Measurements from ENCODE around the gene ANKRD17.

DNA sequence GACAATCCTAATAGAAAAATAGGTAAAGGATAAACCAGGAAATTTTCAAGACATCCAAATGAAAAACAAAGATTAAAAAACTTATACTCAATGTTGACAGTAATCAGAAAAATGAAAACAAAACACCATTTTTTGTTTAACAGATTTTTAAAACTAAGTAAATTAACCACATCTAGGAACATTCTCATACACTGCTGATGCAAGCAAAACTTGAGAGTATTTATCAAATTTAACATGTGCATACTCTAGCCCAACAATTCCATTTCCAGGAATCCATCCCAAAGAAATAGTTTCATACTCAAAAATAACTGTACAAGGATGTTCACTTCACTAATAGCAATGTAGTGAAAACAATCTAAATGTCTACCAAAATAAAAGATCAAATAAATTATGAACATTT is 11.5 kb downstream of the ANKRD17 start:
- TF ChIP-seq, protein P1, sequence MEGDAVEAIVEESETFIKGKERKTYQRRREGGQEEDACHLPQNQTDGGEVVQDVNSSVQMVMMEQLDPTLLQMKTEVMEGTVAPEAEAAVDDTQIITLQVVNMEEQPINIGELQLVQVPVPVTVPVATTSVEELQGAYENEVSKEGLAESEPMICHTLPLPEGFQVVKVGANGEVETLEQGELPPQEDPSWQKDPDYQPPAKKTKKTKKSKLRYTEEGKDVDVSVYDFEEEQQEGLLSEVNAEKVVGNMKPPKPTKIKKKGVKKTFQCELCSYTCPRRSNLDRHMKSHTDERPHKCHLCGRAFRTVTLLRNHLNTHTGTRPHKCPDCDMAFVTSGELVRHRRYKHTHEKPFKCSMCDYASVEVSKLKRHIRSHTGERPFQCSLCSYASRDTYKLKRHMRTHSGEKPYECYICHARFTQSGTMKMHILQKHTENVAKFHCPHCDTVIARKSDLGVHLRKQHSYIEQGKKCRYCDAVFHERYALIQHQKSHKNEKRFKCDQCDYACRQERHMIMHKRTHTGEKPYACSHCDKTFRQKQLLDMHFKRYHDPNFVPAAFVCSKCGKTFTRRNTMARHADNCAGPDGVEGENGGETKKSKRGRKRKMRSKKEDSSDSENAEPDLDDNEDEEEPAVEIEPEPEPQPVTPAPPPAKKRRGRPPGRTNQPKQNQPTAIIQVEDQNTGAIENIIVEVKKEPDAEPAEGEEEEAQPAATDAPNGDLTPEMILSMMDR (conservative IDR thresholded peaks at IDR 0.05; ENCODE audit: low read depth, low read length) = no peak
- TF ChIP-seq EZH2 (IDR thresholded peaks at IDR 0.05; ENCODE audit: low read length, unreplicated experiment) (no peak), EZH2phosphoT487 (IDR thresholded peaks at IDR 0.05; ENCODE audit: borderline replicate concordance, low read length) (no peak)
